ENCODE results near the gene HMGA1. TPM values are rescaled to one million over a fixed set of nuclear protein-coding genes. Genes with fewer than 3 reads are reported as not detected.

The HMGA1 gene
- total and polyA plus RNA-seq, 2 experiments from 2014 or later = 243 to 332 TPM

DNA sequence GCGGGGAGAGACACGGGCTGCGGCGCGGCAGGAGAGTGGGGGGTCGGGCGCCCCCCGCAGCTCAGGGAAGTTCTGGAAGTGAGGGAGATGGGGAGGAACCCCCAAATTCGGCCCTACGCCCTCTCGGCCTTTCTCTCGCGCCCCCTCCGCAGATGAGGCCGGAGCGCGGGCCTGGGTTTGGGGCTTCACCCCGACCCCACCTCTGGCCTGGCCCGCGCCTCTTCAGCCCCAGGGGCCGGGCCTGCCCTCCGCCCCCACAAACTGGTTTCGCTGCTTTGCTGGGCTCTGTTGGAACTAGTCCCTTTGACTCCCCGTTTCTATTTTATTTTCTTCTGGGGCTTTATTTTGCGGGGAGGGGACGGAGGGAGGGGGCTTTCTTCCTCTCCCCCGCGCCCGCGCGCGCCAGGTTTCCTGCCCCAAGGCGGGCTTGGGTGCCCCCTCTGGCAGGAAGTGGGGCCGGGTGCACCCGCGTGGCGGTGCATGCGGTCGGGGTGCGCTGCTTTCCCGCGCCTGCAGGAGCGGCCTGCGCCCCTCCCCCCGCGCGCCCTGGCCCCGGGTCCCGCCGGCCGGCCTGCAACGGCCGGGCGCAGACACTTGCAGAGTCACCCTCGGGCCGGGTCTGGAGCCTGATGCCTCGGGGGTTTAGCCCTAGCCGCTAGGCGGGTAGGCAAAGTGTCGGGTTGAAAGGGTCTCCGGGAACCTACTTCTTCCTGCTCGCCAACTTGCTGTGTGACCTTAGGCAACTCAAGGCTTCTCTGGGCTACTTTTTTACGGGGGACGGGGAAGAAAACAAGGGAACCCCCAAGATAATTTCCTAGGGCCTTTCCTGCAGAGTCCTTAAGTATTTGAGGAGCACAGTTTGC is 1.3 kb downstream of the HMGA1 start:
- in situ Hi-C loops (cut with MboI) = no loop called here
- TF ChIP-seq EZH2 (IDR thresholded peaks at IDR 0.05; ENCODE audit: insufficient read depth, poor library complexity, severe bottlenecking) = no peak
- no peak for TF ChIP-seq EZH2phosphoT487 (IDR thresholded peaks at IDR 0.05; ENCODE audit: insufficient read depth, low read depth)
- H2AFZ ChIP-seq = peak overlapping the region; percentile 73
- H3K4me2 ChIP-seq (ENCODE audit: unreplicated experiment) = peak overlapping the region; percentile 96
- peaks cover 36% of the 10 kb centered on the region for H3K4me1 ChIP-seq (ENCODE audit: insufficient read depth)
- no peaks in the 10 kb centered on the region for H4K20me1 ChIP-seq (ENCODE audit: insufficient read depth)
- peaks cover 41% of the 10 kb centered on the region for H3K79me2 ChIP-seq (ENCODE audit: insufficient read depth)
- H3K9me3 ChIP-seq (ENCODE audit: low read depth) = no peaks in the 10 kb centered on the region
- no peaks in the 10 kb centered on the region for H3K9me2 ChIP-seq (ENCODE audit: insufficient read depth)
- peak; percentile 63 for DNase-seq
- H3K36me3 ChIP-seq (ENCODE audit: low read depth) = peaks cover 6% of the 10 kb centered on the region; the same call in 1 of the 2 replicates
- H3F3A ChIP-seq (ENCODE audit: insufficient read depth) = peaks cover 38% of the 10 kb centered on the region
- no peaks in the 10 kb centered on the region for H3K27me3 ChIP-seq (replicated peaks; ENCODE audit: insufficient read depth)
- H3K9ac ChIP-seq = peak overlapping the region; percentile 88
- 18 to 24% methylated on average over 36 to 64 of the region's 64 CpGs for WGBS, 2 experiments (ENCODE audit: low coverage in 1 of 2, low lambda C conversion rate in 2 of 2, missing lambda C conversion rate in 2 of 2)
- H3K4me3 ChIP-seq = peak overlapping the region; percentile 97
- H3K27ac ChIP-seq = peak overlapping the region; percentile 36

DNA sequence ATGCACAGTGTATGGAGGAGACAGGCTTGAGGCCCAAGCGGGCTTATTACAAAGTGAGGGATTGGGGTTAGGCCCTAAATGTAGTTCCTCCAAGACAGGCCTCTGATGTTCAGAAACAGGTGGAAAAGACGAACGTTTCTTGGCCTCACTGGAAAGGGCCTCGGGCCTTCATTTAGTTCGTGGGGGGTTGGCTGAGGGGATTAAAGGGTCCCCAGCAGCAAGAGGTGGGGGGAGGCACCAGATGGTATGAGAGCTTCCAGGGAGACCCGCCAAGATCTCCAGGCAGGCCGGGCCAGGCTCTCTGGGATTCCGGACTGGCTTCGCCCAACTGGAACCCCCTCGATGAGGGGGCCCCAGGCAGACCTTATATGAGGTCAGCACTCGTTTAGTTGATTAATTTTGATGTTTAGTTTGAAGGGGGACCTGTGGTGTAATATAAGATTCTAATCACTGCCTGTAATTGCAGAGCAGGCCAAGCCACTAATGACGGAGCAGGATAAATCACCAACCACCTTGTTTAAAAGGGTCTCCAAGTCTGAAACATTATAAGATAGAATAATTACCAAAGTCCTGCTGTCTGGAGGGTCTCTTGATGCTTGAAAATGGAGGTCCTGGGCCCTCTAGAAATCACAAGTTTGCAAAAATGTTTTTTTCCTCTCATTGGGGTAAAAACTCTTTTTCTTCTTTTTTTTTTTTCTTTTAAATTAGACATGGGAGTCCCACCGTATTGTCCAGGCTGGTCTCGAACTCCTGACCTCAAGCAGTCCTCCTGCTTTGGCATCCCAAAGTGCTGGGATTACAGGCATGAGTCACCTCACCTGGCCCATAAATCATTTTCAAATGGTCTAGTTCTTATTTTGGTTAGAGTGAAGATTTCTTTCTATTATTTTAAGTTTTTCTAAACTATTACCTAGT is 2.2 kb downstream of the HMGA1 start:
- peaks cover 45% of the 10 kb centered on the region for H3K4me1 ChIP-seq (ENCODE audit: insufficient read depth)
- peak overlapping the region; percentile 96 for H3K4me2 ChIP-seq (ENCODE audit: unreplicated experiment)
- TF ChIP-seq EZH2phosphoT487 (IDR thresholded peaks at IDR 0.05; ENCODE audit: insufficient read depth, low read depth) (no peak), EZH2 (IDR thresholded peaks at IDR 0.05; ENCODE audit: insufficient read depth, poor library complexity, severe bottlenecking) (no peak)
- peaks cover 41% of the 10 kb centered on the region for H3K79me2 ChIP-seq (ENCODE audit: insufficient read depth)
- peak; percentile 28 for DNase-seq
- peaks cover 40% of the 10 kb centered on the region for H3F3A ChIP-seq (ENCODE audit: insufficient read depth)
- H3K27ac ChIP-seq = no peak overlapping the region
- no peaks in the 10 kb centered on the region for H3K27me3 ChIP-seq (replicated peaks; ENCODE audit: insufficient read depth)
- peak overlapping the region; percentile 88 for H3K9ac ChIP-seq
- H3K36me3 ChIP-seq (ENCODE audit: low read depth) = peaks cover 6% of the 10 kb centered on the region; the same call in 1 of the 2 replicates
- H3K9me2 ChIP-seq (ENCODE audit: insufficient read depth) = no peaks in the 10 kb centered on the region
- H3K9me3 ChIP-seq (ENCODE audit: low read depth) = no peaks in the 10 kb centered on the region
- peak overlapping the region; percentile 97 for H3K4me3 ChIP-seq
- no peaks in the 10 kb centered on the region for H4K20me1 ChIP-seq (ENCODE audit: insufficient read depth)
- in situ Hi-C loops (cut with MboI) = no loop called here
- H2AFZ ChIP-seq = no peak overlapping the region
- WGBS, 2 experiments (ENCODE audit: low coverage in 1 of 2, low lambda C conversion rate in 2 of 2, missing lambda C conversion rate in 2 of 2) = 82 to 86% methylated on average over 14 of the region's 14 CpGs

DNA sequence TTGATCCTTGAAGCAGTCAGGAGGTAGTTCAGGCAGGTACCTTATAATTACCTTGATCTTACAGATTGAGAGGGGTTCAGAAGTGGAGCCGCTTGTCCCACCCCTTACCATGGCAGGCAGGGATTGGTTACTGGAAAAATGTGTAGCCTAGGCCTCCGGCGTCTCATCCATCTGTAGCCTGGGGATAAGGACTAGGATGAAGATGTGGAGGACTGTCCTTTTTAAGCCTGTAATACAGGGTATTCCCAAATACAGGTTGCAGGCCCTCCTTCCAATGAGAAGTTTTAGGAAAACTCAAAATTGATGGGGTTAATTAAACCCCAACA is 2.8 kb downstream of the HMGA1 start:
- Histone ChIP-seq H3K9me2 (ENCODE audit: insufficient read depth) (no peaks in the 10 kb centered on the region), H3K79me2 (ENCODE audit: insufficient read depth) (peaks cover 41% of the 10 kb centered on the region), H3K9me3 (ENCODE audit: low read depth) (no peaks in the 10 kb centered on the region), H3K9ac (peak overlapping the region; percentile 88), H3K4me3 (peak overlapping the region; percentile 97), H3K4me1 (ENCODE audit: insufficient read depth) (peaks cover 51% of the 10 kb centered on the region), H3K27me3 (replicated peaks; ENCODE audit: insufficient read depth) (no peaks in the 10 kb centered on the region), H3F3A (ENCODE audit: insufficient read depth) (peaks cover 37% of the 10 kb centered on the region), H3K4me2 (ENCODE audit: unreplicated experiment) (peak overlapping the region; percentile 96), H2AFZ (no peak overlapping the region), H3K27ac (no peak overlapping the region), H3K36me3 (ENCODE audit: low read depth) (peaks cover 6% of the 10 kb centered on the region; the same call in 1 of the 2 replicates), H4K20me1 (ENCODE audit: insufficient read depth) (no peaks in the 10 kb centered on the region)
- DNase-seq = no peak
- TF ChIP-seq EZH2phosphoT487 (IDR thresholded peaks at IDR 0.05; ENCODE audit: insufficient read depth, low read depth) = no peak
- no peak for TF ChIP-seq EZH2 (IDR thresholded peaks at IDR 0.05; ENCODE audit: insufficient read depth, poor library complexity, severe bottlenecking)
- WGBS, 2 experiments (ENCODE audit: low coverage in 1 of 2, low lambda C conversion rate in 2 of 2, missing lambda C conversion rate in 2 of 2) = 93 to 98% methylated on average over 3 of the region's 3 CpGs
- in situ Hi-C loops (cut with MboI) = no loop called here

DNA sequence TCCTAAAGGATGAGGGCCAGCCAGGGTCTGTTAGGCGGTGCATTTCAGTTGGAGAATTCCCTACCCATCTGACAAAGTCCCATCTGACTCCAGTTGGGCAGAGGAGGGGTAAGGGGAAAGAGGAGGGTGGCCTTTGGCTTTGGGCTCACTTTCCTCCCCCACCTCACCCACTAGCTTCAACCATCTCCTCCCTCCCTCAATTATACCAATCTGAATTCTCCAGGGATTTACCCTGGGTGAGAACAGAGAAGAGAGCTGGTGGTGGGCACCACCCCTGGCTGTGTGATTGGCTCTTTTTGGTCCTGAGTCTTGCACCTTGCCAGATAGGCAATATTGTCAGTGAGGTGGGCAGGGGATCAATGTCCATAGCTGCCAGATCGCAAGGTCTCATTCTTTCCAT is 3.2 kb downstream of the HMGA1 start:
- TF ChIP-seq EZH2 (IDR thresholded peaks at IDR 0.05; ENCODE audit: insufficient read depth, poor library complexity, severe bottlenecking) = no peak
- no peak for TF ChIP-seq EZH2phosphoT487 (IDR thresholded peaks at IDR 0.05; ENCODE audit: insufficient read depth, low read depth)
- Histone ChIP-seq H2AFZ (no peak overlapping the region), H3K4me3 (peak overlapping the region; percentile 97; the same call in 1 of the 2 replicates), H3K27ac (no peak overlapping the region), H3K9ac (peak overlapping the region; percentile 88; the same call in 1 of the 2 replicates), H3K27me3 (replicated peaks; ENCODE audit: insufficient read depth) (no peaks in the 10 kb centered on the region), H3K4me1 (ENCODE audit: insufficient read depth) (peaks cover 56% of the 10 kb centered on the region), H4K20me1 (ENCODE audit: insufficient read depth) (no peaks in the 10 kb centered on the region), H3K9me2 (ENCODE audit: insufficient read depth) (no peaks in the 10 kb centered on the region), H3K9me3 (ENCODE audit: low read depth) (no peaks in the 10 kb centered on the region), H3F3A (ENCODE audit: insufficient read depth) (peaks cover 35% of the 10 kb centered on the region), H3K79me2 (ENCODE audit: insufficient read depth) (peaks cover 41% of the 10 kb centered on the region), H3K4me2 (ENCODE audit: unreplicated experiment) (peak overlapping the region; percentile 96), H3K36me3 (ENCODE audit: low read depth) (peaks cover 6% of the 10 kb centered on the region; the same call in 1 of the 2 replicates)
- DNase-seq = no peak
- WGBS, 2 experiments (ENCODE audit: low coverage in 1 of 2, low lambda C conversion rate in 2 of 2, missing lambda C conversion rate in 2 of 2) = 95 to 100% methylated on average over 2 of the region's 2 CpGs
- in situ Hi-C loops (cut with MboI) = no loop called here
